HG03135 (cell line): ENCODE data around the gene OAS1.
A peak's percentile ranks its signal among the peaks of the same experiment; 100 is the strongest.
"Not testable (repeated sequence)": the region's sequence is repeated elsewhere in the genome, so short reads cannot be mapped to it uniquely, and the experiment has no call there.

ENCODE experiments used
- ATAC-seq: cut with Tn5 transposase; IDR thresholded peaks from one replicate; pipeline ENCODE4 v1.9.1; 2021; ENCODE audit warnings: mild to moderate bottlenecking, moderate library complexity; ENCODE audit not compliant: unreplicated experiment

Gene OAS1

DNA sequence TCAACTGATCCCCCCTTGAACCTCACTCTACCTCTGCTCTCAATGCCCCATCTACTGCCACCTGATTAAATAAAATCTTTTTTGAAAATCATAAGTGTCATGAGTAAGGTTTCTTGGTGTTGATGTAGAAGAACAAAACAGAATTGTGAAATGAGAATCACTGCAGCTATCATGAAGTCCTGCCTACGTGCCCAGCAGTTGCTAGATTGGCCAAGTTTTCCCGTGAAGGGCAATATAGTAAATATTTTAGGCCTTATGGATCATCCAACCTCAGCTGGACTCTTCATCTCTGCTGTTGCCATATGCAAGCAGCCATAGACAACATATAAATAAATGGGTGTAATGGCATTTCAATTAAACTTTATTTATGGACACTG, 26.4 kb downstream of the OAS1 start:
- ATAC-seq = no peak

DNA sequence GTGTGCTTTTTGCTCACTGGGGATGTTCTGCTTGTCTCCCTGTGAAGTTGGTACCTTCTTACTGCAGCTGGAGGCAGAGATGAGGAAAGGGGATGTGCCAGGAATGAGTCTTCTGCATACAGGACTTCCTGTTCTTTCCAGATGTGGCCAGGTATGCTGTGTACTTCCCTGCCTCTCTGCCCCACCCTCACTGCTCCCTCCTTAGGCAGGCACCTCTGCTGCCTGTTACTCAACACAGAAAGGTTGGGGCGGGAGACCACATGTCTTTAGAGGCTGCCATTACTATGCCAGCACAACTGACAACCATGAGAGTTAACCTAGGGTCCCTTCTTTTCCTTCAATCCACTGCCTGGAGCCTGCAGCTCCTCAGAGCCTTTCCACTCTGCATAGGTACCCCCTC, 29.5 kb downstream of the OAS1 start:
- ATAC-seq = no peak

DNA sequence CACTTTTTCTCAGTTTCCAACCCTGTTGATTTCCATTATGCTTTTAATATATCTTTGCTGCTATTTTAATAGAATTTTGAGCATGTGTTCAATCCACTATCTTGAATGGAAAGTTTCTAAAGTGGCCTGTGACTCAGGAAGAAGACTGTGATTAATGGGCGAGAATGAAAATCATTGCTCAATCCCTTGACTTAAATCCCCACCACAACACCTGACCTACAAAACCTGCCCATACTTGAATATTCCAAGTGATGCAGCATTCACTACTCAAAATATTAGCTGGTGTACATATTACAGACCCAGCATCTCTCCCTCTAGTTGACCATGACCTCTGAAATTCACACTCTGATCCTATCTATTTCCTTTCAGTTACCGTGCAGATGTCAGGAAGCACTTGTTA, 30.2 kb downstream of the OAS1 start:
- ATAC-seq = no peak

DNA sequence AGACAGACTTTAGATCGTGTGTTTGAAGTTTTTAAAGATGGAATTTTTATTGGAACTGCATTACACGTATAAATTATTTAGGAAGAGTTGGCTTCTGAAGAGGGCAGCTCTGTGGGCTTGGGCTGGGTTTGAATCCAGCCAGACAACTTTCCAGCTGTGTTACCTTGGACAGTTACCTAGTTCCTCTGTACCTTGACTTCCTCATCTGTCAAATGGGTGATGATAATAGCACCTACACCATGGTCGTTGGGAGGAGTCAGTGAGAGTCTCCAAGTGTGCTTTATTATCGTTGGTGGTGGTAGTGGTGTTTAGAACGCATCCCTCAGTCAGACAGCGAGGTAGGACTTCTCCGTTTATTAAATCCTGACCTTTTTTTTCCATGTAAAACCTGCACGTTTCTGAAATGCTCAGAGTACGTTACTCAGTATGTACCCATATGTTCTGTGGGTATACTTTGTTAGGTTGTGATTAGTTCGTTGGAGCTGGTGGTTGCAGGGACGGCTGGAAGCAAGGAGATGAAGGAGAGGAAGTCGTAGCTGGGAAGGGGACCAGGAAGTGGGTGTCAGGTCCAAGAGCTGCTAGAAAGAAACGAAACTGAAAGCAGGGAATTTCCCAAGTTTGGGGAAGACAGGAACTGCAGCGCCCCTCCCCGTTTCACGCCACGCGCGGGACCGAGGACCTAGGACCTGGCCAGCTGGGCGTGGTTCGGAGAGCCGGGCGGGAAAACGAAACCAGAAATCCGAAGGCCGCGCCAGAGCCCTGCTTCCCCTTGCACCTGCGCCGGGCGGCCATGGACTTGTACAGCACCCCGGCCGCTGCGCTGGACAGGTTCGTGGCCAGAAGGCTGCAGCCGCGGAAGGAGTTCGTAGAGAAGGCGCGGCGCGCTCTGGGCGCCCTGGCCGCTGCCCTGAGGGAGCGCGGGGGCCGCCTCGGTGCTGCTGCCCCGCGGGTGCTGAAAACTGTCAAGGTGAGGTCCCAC, 31.3 kb downstream of the OAS1 start, which contains the start of gene OAS3:
Gene OAS3, plus strand, starts transcription at position 734 of the 979 bp plus-strand sequence. Its CDS starts 57 bp downstream, at position 791.
- no peak for ATAC-seq

DNA sequence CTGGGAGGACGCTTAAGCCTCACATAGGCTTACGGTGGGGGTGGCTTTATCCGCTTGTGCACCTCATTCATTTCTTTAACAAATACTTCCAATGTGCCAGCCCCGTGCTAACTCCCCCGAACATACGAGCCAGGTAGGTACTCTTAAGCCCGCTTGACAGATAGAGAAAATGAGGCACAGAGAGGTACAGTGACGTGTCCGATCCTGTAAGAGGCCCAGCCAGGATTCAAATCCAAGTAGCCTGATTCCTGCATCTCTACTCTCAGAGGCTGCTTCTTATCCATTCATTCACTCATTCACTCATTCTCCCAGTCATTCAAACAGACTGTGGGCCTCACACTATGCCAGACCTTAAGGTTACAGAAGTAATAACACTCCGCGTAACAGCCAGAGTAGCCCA, 32.0 kb downstream of the OAS1 start:
- no peak for ATAC-seq

DNA sequence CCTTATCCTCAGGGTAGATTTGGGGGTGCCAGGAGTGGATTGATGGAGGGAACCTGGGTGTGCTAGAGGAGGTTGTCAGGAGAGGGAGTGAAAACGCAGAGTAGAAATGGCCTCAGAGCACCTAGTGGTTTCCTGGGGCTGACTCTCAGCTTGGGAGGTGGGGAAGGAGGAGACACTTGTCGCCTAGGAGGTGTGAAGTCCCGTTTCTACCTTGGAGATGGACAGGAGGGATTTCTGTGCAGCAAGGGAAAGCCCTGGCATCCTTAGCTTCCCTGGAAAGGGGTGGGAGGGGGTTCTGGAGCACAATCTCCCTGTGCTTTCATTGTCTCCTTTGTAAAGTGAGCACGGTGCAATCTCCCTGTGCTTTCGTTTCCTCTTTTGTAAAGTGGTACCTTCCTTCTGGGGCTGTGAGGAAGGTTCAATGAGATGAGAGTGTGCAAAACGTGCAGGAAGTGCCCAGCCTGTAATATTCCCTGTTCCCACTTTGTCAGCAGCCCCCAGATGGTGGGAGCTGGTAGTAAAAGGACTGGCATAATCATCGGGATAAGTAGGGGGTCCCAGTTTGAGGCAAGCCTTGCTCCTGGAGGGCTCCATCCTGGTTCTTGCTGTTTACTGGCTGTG, 33.1 kb downstream of the OAS1 start:
- ATAC-seq = peak; percentile 52

DNA sequence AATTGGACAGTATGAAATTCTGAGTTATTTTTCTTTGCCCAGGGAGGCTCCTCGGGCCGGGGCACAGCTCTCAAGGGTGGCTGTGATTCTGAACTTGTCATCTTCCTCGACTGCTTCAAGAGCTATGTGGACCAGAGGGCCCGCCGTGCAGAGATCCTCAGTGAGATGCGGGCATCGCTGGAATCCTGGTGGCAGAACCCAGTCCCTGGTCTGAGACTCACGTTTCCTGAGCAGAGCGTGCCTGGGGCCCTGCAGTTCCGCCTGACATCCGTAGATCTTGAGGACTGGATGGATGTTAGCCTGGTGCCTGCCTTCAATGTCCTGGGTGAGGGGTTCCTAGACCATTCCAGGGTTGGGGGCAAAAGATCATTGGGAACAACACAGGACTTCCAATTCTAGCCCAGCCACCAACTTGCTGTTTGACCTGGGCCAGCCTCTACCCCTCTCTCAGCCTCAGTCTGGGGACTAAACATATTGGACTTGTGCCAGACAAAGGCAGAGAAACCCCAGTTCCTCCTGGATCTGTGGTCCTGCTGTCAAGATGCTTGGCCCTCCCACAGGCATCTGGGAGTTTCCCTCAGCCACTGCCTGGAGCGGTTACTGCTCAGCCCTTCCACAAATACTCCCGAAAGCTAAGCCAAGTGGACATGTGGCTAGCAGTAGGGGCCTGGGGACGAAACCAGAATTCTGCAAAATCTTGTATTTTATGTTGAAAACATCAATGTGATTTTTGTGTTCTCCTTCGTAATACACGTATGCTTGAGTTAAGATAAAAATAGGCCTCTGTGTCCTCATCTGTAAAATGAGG, 35.0 kb downstream of the OAS1 start:
- no peak for ATAC-seq

DNA sequence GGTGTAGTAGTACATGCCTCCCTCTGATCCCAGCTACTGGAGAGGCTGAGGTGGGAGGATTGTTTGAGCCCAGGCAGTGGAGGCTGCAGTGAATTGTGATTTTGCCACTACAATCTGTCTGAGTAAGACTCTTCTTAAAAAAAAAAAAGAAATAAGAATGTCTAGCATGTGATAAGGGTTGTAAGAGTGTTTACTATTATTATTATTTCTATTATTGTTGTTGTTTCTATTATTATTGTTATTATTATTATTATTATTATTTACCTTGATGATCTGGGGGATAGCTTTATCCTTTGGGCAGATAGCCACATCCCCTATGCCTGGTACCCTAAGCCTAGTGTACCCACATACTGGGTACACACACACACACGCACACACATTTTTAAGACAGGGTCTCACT, 35.8 kb downstream of the OAS1 start:
- ATAC-seq = no peak

DNA sequence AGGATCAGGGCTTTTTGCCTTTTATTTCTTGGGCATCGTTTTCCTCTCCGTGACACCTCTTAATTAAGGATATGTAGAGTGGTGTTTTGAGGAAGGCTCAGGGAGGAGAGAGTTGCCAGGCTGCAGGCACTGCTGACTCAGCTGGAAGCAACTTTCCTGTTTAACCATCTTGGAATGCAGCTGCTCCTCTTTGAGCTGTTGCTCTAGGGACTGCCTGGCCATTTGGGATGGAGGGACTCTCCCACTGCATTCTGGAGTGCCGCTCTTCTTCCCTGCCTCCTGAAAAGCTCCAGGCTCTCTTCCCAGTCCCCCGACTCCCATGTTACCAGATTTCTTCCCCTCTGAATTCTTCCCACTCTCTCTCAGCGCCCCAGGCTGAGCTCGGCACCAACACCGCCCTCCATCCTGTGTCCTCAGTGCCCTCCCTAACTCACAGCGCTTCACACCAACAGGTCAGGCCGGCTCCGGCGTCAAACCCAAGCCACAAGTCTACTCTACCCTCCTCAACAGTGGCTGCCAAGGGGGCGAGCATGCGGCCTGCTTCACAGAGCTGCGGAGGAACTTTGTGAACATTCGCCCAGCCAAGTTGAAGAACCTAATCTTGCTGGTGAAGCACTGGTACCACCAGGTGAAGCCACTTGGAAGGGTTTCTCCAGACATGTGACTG, 37.4 kb downstream of the OAS1 start:
- no peak for ATAC-seq

DNA sequence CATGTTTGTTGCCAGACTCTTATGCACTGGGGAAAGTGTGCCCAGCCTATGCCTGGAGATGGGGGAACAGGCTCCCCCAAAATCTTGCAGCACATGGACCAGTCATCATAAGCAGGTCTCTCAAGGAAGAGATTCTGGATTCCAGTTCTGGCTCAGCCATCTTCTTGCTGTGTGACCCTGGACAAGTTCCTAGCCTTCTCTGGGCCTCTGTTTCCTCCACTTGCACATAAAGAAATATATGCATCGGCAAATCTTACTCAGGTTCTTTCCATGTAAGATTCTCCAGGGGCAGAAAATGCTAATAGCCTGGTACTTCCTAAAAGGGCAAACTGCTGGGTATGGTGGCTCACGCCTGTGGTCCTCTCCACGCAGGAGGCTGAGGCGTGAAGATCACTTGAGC, 38.8 kb downstream of the OAS1 start:
- ATAC-seq = no peak

DNA sequence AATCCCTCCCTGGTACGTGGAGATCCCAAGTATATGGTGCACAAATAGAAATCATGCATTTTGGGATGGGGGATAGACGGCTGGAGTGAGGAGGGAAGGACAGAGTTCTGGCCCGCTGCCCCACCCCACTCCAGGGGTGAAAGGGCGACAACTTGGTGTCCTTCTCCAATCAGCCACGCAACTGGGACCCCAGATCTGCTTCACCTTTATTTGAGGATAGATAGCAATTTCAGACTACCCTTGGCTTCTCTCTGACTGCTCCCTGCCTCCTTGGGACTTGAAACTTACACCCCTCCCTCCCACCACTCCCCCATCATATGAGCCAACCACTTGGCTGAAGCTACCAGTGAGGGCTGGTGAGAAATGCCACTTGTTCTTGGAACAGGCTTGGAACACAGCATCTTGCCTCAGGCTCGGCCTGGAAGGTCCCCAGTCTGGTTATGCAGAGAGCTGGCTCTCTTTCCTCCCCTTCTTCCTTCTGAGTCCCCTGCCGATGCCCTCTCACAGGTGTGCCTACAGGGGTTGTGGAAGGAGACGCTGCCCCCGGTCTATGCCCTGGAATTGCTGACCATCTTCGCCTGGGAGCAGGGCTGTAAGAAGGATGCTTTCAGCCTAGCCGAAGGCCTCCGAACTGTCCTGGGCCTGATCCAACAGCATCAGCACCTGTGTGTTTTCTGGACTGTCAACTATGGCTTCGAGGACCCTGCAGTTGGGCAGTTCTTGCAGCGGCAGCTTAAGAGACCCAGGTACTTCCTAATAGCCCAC, 39.7 kb downstream of the OAS1 start:
- ATAC-seq = no peak

DNA sequence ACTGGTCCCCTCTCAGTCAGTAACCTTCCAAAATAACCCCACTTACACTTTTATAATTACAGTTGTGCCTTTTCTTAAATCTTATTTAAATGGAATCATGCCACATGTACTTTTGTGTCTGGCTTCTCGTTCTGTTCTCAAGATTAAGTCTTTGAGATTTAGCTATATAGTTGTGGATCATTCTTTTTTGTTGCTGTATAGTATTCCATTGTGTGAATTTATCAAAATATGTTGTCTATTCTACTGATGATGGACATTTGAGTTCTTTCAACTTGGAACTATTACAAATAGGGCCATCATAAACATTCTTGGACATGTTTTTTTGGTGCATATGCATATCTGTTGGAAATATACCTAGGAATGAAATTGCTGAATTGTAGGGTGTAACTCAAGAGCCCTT, 40.6 kb downstream of the OAS1 start:
- no peak for ATAC-seq

DNA sequence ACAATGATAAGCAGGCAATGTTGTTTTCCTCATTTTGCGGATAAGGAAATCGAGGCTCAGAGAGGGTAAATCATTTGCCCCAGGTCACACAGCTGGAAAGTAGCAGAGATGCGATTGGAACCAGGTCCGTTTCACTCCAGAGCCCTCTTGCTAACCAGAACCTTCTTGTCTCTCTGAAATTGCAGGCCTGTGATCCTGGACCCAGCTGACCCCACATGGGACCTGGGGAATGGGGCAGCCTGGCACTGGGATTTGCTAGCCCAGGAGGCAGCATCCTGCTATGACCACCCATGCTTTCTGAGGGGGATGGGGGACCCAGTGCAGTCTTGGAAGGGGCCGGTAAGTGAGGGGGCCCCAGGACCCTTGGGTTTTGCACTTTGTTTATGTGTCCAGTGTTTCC, 41.0 kb downstream of the OAS1 start:
- ATAC-seq = no peak

DNA sequence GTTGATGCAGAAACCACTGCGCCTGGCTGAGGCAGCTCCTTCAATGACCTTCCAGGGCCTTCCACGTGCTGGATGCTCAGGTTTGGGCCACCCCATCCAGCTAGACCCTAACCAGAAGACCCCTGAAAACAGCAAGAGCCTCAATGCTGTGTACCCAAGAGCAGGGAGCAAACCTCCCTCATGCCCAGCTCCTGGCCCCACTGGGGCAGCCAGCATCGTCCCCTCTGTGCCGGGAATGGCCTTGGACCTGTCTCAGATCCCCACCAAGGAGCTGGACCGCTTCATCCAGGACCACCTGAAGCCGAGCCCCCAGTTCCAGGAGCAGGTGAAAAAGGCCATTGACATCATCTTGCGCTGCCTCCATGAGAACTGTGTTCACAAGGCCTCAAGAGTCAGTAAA, 42.0 kb downstream of the OAS1 start:
- no peak for ATAC-seq

DNA sequence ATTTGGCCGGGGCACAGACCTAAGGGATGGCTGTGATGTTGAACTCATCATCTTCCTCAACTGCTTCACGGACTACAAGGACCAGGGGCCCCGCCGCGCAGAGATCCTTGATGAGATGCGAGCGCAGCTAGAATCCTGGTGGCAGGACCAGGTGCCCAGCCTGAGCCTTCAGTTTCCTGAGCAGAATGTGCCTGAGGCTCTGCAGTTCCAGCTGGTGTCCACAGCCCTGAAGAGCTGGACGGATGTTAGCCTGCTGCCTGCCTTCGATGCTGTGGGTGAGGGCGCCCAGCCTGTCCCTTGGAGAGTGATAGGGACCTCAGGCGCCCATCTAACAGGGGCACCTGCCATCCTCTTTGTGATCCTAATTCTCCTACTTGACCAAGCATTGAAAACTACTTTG, 43.9 kb downstream of the OAS1 start:
- ATAC-seq = no peak

DNA sequence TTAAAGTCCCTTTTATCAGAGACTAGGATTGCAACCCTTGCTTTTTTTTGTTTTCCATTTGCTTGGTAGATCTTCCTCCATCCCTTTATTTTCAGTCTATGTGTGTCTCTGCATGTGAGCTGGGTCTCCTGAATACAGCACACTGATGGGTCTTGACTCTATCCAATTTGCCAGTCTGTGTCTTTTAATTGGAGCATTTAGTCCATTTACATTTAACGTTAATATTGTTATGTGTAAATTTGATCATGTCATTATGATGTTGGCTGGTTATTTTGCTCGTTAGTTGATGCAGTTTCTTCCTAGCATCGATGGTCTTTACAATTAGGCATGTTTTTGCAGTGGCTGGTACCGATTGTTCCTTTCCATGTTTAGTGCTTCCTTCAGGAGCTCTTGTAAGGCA, 50.4 kb downstream of the OAS1 start:
- not testable (repeated sequence) for ATAC-seq

DNA sequence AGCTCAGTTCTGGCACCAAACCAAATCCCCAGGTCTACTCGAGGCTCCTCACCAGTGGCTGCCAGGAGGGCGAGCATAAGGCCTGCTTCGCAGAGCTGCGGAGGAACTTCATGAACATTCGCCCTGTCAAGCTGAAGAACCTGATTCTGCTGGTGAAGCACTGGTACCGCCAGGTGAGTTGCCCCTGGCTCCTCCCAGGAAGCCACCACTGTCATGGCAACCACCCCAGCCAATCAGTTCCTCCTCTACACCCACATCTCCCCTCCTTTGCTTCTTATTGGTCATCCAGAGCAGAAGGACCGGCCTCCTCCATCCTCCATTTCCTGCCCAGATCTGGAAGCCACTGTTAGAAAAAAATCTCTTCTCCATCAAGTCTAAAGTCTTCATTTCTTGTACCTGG, 54.3 kb downstream of the OAS1 start:
- ATAC-seq = no peak

DNA sequence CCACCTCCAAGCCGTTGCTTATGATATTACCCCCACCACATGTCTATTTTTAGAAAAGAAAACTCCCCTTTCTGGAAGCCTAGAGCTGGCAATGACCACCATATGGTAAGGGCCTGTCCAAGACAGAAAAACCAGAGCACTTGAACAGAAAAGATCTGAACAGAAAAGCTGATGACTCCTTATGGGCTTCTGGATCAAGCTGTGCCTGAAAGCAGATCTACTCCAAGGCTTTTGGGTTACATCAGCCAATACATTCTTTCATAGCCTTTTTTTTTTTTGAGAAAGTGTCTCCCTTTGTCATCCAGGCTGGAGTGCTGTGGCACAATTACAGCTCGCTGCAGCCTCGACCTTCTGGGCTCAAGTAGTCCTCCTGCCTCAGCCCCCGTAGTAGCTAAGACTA, 54.8 kb downstream of the OAS1 start:
- no peak for ATAC-seq

DNA sequence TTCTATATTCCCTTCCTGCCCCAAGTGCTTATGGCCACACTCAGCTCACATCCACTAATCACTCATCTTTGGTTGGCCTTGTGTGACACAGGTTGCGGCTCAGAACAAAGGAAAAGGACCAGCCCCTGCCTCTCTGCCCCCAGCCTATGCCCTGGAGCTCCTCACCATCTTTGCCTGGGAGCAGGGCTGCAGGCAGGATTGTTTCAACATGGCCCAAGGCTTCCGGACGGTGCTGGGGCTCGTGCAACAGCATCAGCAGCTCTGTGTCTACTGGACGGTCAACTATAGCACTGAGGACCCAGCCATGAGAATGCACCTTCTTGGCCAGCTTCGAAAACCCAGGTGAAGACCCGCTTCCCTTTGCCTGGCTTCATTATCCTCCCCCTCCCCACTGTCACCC, 55.8 kb downstream of the OAS1 start:
- ATAC-seq = no peak

DNA sequence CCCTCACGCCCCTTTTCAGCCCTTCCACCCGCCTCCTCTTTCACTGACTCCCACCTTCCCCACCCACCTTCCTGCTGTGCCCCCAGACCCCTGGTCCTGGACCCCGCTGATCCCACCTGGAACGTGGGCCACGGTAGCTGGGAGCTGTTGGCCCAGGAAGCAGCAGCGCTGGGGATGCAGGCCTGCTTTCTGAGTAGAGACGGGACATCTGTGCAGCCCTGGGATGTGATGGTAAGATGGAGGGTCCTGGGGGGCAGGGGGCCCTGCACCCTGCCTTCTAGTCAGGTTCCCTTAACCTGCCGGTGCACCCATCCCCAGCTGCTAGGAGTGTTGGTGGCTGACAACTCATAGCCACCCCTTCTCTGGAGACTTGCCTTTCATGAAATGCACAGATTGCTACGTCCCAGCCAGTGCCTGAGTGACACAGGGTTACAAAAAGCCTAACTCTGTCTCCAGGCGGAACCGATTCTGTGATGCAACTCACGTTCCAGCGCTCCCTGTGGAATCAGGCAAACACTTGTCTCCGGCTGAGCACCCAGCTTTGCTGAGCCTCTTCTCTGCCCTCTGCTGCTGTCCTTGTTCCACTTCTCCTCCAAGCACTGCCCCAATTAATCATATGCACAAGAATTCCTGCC, 56.6 kb downstream of the OAS1 start:
- ATAC-seq = no peak
